HG03457 (cell line): ENCODE data around the gene PLA2G15.
"Not testable (repeated sequence)": the region's sequence is repeated elsewhere in the genome, so short reads cannot be mapped to it uniquely, and the experiment has no call there.

Experiments used
- ATAC-seq: cut with Tn5 transposase; IDR thresholded peaks from one replicate; pipeline ENCODE4 v1.9.1; 2021; ENCODE audit warnings: moderate number of reproducible peaks; ENCODE audit not compliant: unreplicated experiment

The PLA2G15 gene

DNA sequence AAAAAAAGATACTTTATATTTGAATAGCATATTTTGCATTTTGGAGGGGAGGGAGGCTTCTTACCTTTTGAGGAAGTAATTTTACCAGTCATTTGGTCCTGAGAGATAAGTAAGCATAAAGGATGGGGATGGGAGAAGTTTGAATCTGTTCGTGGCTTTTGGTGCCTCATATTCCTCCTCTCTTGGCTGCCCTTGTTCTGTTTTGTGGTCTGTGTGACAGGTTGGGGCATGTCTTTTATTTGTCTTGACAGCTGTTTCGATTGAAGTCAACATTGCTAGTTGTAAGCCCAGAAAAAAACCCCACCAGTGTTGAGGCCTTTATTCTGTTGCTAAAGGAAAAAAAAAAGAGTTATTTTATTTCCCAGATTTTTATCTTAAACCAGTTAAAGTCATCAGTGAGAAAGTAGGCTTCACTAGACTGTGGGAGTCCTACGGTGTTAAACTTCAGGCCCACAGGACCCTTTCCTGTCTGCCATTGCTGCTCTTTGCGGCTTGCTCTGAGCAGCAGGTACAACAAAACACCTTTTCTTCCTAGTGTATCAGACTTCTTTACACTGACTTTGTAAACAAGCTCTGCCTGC, 30.5 kb downstream of the PLA2G15 start:
- ATAC-seq, result peak; percentile 49

DNA sequence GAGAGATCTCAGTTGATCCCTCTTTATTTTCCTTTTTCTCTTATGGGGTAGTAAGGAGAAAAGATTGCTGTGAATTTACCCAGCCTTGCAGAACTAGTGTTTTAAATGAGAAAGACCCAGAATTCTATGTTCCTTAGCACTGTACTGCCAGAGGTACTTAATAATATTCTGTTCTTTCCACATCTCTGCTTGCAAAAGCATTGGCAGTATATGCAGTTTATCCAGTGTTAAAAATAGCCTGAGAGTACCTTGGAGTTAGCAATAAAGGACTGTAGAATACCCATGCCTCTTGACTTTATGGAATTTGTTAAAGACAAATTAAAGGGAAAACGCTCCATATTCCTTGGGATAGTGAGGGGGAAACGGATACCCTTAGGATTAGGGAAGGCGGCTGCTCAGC, 31.1 kb downstream of the PLA2G15 start:
- ATAC-seq, result no peak

DNA sequence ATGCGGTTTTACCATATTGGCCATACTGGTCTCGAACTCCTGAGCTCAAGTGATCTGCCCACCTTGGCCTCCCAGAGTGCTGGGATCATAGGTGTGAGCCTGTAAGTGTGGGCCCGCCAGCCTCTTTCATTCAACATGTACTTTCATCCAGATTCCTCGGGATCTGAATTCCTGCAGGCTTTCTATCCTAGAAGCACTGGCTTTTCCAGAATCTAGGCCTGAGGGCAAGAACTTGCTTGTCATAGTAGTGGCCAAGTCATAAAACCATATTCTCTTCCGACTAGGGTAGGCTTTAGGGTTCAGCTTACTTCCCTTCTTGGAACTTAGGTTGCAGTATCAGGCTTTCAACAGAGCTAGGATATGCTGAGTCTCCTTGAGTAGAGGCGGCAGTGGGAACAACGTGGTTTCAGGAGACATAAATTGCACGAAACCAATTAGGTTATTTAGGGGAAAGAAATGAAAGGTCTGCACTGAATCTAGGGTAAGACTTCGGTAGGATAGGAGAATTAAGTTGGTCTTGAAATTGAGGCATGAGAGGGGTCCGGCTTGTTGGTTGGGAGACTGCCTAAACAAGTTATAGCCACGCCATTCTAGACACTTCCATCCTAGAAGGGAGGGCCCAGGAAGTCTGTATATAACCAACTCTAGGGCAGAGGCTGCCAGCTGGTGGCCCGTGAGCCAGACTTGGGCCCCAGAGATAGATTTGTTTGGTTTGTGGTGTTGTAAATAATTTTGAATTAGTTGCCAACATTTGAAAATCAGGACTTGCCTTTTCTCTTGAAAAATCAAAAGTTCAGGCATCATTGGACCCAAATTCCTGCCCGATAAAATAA, 34.8 kb downstream of the PLA2G15 start:
- no peak for ATAC-seq

DNA sequence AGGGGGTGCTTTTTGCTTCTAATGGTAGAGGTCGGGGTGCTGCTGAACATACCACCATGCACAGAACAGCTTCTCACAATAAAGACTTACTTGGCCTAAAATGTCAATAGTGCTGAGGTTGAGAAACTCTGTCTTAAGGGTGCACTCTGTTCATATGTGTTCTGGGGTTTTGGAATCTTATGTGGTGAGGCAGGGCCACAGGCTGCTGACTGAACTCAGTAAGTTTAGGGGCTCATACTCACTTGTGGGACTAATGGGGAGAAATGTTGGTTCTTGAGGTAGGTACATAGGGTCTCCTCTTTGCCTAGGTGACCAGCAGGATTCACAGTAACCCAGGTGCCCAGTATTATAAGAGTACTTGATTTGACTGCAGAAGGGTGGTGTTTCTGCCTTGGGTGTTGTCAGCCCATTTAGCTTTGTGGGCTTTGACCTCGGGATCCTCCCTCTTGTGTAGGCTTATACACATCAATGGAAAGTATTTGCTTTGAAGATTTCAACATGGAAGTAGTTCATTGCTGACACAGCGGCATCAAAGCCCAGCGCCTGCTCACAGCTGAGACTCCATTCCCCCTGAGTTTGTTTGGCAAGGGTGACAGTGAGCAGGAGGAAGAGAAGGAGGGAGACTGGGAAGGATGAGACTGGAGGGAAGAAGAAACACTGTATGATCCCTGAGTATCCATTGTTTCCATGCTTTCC, 36.3 kb downstream of the PLA2G15 start:
- no peak for ATAC-seq

DNA sequence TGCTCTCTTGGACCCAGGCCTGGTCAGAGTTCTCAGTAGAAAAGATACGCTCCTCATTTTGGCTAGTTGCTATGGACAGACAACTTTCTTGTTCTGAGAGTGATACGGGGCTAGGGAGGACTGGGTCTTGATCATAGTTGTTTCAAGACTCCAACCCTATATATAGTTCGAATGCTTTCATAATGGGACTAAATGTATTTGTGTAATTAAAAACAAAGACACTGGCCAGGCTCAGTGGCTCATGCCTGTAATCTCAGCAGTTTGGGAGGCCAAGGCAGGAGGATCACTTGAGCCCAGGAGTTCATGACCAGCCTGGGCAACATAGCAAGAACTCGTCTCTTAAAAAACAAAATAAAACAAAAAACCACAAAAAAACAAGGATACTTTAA, 36.9 kb downstream of the PLA2G15 start:
- ATAC-seq, result no peak

DNA sequence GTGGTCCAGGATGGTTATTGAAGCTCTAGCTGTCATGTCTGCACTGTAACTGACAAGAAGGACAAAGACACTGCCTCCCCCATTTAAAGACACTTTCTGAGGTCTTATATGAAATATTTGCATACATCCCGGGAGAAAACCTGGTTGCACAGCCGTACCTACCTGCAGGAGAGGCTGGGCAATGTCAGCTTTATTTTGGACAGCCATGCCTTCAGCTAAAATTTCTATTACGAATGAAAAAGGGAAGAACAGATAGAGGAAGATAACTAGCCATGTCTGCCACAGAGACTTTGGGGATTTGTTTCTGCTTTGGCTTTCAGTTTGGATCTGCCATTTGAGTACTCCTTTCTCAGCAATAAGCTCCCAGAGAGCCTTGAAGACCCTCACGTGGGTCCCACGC, 38.2 kb downstream of the PLA2G15 start:
- ATAC-seq, result no peak

DNA sequence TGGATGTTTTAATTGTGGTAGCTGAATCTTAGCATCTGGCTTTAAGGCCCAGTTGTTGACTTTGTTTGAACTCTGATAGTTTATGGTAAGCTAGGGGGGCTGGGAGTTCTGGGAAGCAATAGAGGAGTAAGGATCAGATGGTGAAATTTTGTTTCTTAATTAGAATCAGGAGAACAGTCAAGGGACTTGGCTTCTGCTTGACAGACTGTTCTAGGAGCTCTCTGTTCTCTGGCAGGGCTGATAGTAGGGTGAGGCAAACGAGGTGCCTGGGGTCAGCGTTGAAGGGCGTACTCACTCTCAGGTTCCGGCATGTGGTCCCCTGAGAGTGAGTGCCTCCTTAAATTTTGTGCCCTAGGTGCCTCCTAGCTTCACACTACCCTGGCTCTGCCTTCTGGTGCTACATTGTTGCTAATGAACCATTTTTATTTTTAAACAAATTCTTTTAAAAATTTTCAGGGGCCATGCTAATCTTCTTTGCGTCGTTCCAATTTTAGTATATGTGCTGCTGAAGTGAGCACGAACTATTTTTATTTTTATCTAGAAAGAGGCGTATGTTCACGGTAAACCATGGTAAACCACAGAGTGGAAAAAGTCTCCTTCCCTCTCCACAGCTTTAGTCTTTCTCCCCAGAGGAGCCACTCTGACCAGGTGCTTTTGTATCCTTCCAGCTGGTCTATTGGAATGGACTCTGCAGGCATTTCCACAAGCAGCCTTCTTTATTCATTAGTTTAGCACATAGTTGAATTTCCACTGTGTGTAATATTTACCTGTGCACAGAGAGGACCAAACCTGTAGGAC, 38.8 kb downstream of the PLA2G15 start:
- ATAC-seq, result no peak

DNA sequence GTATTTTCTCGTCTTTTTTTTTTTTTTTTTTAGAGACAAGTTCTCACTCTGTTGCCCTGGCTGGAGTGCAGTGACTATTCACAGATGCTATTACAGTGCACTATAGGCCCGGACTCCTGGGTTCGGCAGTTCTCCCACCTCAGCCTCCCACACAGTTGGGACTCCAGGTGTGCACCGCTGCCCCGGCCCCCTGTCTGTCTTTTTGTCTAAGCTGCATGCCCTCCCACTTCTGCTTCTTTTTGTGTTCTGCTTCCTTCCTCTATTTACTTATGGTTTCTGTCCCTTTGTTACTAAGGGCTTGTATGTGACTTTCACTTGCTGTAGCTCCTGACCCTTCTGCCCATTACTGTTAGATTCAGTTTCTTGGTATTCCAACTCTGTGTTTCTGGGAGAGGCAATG, 39.7 kb downstream of the PLA2G15 start:
- no peak for ATAC-seq

DNA sequence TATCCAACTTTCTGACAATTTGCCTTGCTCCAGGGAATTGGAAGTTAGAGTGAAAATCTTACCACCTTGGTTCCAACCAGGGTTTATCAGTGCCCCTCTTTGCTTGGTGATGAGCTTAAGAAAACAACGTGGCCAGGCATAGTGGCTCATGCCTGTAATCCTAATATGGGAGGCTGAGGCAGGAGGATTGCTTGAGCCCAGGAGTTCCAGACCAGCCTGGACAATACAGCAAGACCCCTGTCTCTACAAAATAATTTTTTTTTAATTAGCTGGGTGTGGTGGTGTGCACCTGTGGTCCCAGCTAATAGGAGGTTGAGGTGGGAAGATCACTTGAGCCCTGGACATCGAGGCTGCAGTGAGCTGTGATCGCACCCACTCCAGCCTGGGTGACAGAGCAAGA, 40.5 kb downstream of the PLA2G15 start:
- ATAC-seq, result no peak

DNA sequence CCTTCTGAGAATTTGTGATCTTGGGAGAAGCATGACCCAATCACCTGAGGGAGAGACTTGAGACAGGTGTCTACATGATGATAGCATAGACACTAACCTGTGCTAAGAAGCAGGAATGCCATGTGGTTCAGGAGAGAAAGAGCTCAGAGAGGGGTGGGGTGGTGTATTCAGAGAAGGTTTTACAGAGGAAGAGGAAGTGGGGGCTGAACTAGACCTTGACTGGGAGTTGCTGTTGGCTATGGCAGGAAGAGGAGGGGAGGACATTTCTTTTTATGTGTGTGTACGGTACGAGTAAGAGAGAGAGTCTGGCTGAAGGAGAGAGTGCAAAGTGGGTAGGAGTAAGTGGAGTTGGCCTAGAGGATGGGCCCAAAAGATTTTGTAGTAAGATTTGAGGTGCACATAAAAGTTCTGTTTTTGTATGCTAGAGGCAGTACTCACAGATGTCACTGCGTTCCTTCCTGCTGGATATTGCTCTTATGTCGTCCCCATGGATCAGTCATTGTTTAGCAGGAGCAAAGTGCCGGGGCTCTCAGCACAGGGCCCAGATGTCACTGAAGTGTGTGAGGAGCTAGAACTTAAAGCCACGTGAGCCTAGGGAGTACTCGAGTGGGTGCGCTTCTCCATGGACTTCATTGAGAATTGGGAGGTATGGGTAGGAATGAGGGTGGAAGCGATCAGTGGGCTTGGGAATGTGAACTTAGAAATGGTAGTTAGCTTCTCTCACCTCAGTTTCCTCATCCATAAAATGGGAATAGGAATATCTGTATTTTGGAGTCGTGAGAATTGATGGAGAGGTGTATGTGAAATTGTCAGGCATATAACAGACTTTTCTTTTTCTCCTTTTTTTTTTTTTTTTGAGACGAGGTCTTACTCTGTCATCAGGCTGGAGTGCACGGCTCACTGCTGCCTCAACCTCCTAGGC, 41.2 kb downstream of the PLA2G15 start:
- no peak for ATAC-seq

DNA sequence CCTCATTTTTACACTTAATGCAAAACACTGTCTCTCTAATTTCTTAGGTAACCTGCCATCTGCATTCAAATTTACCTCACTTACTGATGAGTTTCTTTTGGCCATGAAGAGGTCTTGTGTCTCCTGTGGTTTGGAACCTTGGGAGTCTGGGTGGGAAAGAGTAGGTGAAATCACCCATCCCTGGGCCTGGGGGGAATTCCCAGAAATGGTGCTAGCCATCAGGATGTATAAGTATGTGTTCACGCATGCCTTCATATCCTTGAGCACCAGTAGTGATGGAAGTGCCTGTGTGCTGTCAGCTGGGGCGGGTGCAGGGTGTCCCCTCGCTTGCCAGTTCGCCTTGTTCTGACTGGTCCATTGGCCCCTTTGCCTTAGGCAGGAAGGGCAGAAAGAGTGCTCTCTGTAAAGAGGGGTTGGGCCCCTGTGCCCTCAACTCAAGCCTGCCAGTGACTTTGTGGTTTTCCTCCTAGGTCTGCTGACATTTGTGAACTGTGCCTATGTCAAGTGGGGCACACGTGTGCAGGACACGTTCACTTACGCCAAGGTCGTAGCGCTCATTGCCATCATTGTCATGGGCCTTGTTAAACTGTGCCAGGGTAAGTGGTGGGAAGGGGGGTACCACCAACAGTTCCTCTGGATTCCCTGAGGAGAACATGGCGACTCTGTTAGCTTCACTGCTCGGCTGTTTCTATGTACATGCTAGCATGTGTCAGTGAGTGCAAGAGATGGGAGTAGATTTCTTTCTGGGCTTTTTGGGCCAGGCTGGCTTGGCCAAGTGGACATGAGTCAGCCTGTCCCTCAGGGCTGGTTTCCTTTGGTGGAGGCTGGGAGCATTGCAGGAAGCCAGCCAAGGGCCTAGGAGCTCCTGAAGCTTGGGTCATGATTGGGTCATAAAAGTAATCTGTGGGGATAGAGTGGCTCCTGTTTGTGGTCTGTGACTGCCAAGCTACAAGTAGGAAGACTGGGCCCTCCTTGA, 42.4 kb downstream of the PLA2G15 start:
- ATAC-seq, result no peak

DNA sequence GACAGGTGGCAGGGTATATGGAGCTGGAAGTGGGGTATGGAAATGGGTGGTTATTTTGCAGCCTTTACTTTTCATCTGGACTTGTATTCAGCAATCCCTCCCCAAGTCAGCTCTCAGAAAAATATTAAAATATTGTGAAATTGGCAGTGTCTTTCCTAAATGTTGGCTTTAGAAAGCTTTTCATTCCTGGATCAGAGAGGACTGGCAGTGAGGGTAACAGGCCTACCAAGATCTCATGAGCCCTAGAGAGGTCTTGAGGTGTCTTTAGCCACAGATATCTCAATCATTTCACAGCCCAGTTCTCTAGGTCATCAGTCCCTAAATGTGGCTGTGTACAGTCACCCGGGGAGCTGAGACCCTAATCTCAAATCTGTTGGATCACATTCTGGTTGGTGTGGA, 43.1 kb downstream of the PLA2G15 start:
- ATAC-seq, result no peak

DNA sequence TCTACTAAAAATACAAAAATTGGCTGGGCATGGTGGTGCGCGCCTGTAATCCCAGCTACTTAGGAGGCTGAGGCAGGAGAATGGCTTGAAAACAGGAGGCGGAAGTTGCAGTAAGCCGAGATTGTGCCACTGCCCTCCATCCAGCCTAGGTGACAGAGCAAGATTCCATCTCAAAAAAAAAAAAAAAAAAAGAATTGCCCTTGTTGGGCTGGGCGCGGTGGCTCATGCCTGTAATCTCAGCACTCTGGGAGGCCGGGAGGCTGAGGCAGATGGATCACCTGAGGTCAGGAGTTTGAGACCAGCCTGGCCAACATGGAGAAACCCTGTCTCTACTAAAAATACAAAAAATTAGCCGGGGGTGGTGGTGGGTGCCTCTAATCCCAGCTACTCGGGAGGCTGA, 43.6 kb downstream of the PLA2G15 start:
- ATAC-seq, result not testable (repeated sequence)

DNA sequence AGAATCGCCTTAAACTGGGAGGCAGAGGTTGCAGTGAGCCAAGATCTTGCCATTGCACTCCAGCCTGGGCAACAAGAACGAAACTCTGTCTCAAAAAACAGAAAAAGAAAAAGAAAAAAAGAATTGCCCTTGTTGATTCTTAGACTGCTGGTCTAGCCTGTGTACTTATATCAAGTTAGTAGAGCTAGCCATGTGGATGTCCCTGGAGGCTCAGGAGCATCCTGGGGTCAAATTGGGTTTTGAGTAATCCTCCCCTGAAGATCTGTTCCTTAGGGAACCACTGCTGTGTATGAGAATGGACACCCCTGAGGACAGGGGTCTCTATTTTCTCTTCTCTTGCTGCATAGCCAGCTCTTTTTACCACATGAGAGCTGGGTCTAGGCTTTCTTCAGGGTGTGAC, 44.0 kb downstream of the PLA2G15 start:
- ATAC-seq, result no peak

DNA sequence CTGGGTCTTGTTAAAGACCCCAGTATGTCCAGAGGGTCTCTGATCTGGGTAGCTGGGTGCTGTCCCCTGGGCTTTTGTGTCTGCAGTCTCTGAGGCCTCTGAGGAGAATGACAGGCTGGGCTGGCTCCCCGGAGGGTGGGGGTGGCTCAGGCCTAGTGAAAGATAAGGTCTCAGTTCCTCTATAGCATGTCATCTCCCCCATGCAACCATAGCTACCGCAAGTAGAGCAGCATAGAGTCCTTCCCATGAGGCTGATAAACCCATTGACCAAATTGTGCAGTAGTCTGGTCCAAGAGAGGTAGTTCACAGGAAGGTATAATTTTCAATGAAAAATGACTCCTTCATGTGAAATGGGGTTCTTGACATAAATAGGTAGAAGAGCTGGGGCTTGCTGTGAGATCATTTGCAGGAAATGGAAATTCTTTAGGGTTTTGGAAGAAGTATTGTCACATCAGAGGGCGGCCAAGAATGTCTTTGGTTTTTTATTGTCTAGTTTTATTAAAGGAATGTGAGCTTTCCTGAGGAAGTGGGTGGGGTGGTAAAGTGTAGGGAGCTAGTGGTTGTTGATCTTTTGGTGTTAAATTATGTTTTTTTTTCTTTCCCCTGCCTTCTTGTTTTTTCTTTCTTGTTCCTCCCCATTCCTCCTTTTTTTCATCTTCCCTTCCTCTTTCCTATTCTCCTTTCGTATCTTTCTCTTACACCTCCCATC, 44.6 kb downstream of the PLA2G15 start:
- peak; percentile 74 for ATAC-seq

DNA sequence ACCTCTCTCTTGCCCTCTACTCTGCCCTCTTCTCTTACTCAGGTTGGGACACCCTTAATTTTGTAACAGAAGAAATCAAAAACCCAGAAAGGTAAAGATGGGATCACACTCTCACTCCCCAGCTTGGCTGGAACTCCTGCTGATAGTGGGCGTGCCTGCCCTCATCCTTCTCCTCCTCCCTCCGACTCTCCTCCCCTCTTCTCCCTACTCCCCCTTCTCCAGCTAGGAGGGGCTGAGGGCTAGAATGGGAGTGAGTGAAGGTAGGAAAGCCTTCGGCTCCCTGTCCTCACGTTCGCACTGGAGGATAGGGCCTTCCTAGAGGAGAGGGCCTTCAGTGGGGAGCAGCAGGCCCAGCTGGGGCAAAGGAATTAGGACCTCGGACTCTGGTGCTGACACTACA, 45.3 kb downstream of the PLA2G15 start:
- no peak for ATAC-seq

DNA sequence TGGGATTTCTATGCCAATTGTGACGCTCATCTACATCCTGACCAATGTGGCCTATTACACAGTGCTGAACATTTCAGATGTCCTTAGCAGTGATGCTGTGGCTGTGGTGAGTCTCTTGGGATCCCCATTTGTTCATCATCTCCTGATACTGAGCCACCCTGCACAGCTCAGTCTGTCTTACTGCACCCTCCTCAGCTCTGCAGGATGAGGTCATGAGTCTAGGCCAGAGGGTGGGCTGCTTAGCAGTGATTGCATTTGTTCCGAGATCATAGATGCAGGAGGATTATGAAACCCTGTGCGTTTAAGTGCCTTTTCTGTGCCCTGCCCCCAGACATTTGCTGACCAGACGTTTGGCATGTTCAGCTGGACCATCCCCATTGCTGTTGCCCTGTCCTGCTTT, 46.1 kb downstream of the PLA2G15 start:
- no peak for ATAC-seq

DNA sequence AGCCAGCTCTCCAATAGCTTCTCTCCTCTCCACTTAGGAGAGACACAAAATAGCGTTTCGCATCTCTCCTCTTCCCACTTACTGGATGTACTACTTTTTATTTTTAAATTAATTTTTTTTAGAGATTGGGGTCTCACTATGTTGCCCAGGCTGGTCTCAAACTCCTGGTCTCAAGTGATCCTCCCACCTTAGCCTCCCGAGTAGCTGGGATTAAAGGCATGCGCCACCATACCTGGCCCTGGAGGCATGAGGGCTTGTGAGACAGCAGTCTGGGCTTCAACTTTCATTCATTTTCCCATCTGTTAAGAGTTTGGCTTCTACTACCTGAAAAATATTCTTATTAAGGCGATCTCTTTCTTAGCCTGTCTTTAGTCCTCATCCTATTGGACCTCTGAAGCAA, 47.3 kb downstream of the PLA2G15 start:
- no peak for ATAC-seq

DNA sequence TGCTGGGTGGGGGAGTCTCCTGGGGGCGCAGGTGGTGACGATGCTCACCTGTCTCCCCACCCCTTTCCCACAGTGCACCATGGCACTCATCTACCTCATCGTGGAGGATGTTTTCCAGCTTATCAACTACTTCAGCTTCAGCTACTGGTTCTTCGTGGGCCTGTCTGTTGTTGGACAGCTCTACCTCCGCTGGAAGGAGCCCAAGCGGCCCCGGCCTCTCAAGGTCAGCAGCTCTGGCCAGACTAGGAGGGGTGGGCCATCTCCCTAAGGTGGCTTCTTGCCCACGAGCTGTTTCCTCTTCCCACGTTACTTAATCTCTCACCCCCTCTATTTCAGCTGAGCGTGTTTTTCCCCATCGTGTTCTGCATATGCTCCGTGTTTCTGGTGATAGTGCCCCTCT, 51.1 kb downstream of the PLA2G15 start:
- ATAC-seq, result no peak
